Left kidney (tissue), 8 donors: ENCODE measurements around the gene FBXL14. TPM values are rescaled to one million over a fixed set of nuclear protein-coding genes. Genes with fewer than 3 reads are reported as not detected.

Source experiments
- DNase-seq: peaks from one replicate; pipeline ENCODE4 v3.0.0-alpha.2; 2013
- long read RNA-seq, 8 donors: transcript quantifications; one replicate each; lab custom pipeline, GENCODE V29; 2026
- polyA plus RNA-seq: library from polyadenylated mRNA; unstranded; fragments of 120-200 nt; gene quantifications from one replicate; pipeline ENCODE4 v1.2.1, GENCODE V29; 2013; ENCODE audit not compliant: insufficient read length

FBXL14 gene, protein sequence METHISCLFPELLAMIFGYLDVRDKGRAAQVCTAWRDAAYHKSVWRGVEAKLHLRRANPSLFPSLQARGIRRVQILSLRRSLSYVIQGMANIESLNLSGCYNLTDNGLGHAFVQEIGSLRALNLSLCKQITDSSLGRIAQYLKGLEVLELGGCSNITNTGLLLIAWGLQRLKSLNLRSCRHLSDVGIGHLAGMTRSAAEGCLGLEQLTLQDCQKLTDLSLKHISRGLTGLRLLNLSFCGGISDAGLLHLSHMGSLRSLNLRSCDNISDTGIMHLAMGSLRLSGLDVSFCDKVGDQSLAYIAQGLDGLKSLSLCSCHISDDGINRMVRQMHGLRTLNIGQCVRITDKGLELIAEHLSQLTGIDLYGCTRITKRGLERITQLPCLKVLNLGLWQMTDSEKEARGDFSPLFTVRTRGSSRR
- polyA plus RNA-seq = 9.9 TPM
- long read RNA-seq, donor 1 = 0 reads
- long read RNA-seq, donor 2 = 0 reads
- long read RNA-seq, donor 3 = 0 reads
- long read RNA-seq, donor 4 = 0 reads
- long read RNA-seq, donor 5, partial matches to known transcripts = 0 of 1 reads
- long read RNA-seq, donor 5, other reads (novel, unspliced or antisense) = 0 of 1 reads
- long read RNA-seq, donor 6 = 0 reads
- long read RNA-seq, donor 7 = 0 reads
- long read RNA-seq, donor 8 = 0 reads

DNA sequence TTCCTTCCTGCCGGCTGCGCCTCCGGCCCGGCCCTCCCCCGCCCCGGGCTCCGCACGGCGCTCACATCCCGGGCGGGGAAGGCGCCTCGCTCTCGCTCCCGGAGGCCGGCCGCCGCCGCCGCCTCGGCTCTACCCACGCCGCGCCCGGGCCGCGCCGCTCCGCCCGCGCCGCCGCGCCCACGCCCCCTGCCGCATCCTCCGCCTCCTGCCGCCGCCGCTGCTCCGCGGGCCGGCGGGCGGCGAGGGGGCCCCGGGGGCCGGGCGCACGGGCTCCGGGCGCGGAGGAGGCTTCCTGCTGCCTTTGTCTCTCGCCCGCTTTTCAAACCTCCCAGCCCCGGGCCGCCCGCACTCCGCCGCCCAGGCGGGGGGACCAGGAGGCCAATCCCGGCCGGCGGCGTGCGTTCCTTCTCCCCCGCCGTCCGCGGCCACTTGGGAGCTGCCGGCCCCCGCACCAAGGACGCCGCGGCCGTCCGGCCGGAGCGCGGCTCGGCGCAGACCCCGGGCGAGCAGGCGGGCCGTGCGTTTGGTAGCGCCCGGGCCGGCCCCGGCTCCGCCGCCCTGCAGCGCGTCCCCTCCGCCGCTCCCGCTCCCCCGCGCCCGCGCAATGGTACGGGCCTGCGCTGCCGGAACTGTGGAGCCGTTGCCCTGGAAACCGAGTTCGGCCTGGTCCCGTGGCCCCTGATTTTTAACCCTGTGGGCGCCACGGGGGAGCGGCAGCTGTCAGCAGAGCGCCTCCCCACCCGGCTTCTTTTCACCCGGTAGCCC, at the start of gene FBXL14:
FBXL14 (minus strand) TSS at position 321 of the 765 bp plus-strand sequence. CDS start 515 bp downstream, outside the sequence.
- peak; percentile 89 for DNase-seq

GRCh38 chr12:1643905-1644533, 49.6 kb upstream of the FBXL14 start:
- DNase-seq = no peak

- no peak for DNase-seq
Measured at GRCh38 chr12:1643043-1643442, 48.7 kb upstream of the FBXL14 start.

GRCh38 chr12:1642513-1642912, 48.1 kb upstream of the FBXL14 start:
- no peak for DNase-seq

- no peak for DNase-seq
Measured at GRCh38 chr12:1640328-1641234, 46.2 kb upstream of the FBXL14 start.

GRCh38 chr12:1639538-1639937, 45.2 kb upstream of the FBXL14 start:
- DNase-seq = no peak

GRCh38 chr12:1638203-1638602, 43.8 kb upstream of the FBXL14 start:
- DNase-seq = no peak

DNA sequence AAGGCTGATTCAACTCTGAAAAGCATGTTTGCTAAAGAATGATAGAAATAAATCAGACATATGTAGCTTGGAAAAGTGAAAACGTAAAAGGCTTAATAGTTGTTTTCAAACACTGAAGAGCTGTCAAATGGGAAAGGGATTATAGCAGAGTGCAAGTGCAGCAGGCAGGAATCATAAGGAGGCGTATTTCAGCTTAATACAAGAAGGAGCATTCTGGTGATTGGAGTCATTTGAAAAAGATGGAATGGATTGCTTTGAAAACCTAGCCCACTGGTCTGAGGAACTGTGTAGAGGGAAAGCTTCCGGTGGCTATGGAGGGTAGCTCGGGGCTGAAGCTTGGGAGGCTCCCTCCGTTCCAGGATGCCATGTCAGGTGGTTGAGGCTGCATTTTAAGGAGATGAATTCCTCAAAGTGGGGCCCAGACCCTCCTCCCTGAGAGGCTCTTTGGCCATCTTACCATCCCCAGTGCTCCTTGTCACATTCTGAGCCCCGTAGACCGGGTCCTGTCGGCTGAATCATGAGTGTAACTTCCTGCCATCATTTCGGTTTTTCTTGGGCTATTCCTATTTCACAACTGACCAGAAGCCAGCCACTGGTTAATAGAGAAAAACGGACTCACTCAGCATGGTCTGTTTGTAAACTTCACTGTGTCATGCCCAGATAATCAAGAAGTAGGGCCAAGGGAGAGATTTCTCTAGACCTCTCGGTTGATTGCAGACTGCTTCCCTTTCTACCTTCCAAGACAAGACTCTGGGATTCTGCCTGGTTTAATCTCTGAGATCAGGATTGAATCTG, 41.1 kb upstream of the FBXL14 start:
- no peak for DNase-seq

GRCh38 chr12:1634590-1635191, 40.3 kb upstream of the FBXL14 start:
- DNase-seq = peak; percentile 48

- DNase-seq = no peak
Measured at GRCh38 chr12:1634149-1634548, 39.8 kb upstream of the FBXL14 start.

- no peak for DNase-seq
Measured at GRCh38 chr12:1633459-1633858, 39.1 kb upstream of the FBXL14 start.

DNA sequence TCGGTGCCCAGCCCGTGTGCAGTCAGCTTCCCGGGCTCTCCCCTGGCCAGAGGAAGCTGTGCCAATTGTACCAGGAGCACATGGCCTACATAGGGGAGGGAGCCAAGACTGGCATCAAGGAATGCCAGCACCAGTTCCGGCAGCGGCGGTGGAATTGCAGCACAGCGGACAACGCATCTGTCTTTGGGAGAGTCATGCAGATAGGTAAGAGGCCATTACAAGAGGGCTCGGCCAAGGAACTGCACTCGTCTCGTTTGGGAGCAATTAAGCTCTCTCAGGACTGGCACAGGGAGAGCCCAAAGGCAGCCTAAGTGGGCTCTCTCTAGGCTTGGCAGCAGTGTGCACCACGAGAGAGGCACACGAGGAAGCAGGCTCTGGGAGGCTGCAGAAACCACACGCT, 38.3 kb upstream of the FBXL14 start:
- no peak for DNase-seq

DNA sequence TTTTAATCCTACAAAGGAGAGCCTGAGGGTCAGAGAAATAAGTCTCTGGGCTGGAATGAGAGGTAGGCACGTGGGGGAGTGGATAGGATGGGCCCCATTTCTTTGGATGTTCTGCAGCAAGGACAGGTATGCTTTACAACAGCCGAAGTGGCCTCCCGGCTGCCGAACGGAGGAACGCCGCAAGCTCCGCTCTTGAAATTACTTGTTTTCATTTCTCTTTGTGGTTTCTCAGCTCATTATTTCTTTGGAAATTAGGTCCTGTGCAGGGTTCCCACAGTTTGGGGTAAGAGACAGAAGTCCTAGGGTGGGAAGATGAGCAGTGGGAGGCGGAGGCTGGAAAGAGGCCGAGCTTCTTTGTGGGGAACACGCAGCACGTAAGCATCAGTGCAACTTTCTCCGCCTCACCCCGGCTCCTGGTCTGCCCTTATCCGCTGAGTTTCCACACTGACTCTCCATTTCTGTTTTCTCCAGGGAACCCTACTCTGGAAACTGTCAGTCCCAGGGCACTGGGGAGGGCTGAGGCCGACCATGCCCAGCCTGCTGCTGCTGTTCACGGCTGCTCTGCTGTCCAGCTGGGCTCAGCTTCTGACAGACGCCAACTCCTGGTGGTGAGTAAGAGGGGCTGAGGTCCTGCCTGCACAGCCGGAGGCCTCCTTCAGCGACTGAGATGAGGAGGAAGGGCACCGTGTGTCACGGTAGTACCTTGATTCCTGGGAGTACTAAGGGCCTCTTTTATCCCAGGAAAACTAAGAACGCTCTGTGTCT, 36.6 kb upstream of the FBXL14 start:
- DNase-seq = no peak

DNA sequence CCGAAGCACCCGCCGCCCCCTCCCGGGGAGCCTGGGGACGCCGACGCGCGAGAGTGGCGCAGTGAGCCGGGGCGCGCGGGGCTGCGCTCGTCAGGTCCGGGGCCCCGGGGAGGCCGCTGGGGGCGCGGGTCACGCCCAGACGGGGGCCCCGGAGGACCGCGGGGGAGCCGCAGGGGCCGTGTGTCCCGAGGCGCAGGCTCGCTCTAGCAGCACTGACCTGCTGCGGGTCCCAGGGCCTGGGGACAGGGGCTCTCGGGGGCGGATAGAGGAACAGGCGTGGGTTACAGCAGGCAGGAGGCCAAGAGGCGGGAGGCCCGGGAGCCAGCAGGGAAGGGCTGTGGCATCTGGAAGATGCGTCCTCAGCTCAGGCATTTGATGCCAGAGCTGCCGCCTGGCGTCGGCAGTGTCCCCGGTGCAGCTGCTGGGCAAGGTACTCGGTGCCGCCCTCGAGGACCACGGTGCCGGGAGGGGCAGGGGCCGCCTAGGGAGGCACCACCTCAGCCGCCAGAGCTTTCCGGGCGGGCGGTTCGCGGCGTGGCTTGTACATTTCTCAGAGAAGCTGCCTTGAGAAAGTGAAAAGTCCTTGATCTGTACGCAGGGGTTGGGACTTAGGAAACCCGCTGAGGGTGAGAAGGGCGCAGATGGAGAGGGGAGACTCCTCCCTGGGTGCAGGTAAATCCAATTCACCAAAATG, 35.9 kb upstream of the FBXL14 start:
- peak; percentile 34 for DNase-seq

- peak; percentile 39 for DNase-seq
Measured at GRCh38 chr12:1629338-1630132, 35.2 kb upstream of the FBXL14 start.

- peak; percentile 26 for DNase-seq
Measured at GRCh38 chr12:1628666-1629337, 34.4 kb upstream of the FBXL14 start, which contains the start of gene WNT5B. Gene WNT5B (plus strand): TSS chr12:1629231. CDS start chr12:1631355, 2,124 bp downstream.

GRCh38 chr12:1622406-1622805, 28.0 kb upstream of the FBXL14 start:
- no peak for DNase-seq
